ENCODE measurements around the gene DAGLA. TPM values are rescaled to one million over a fixed set of nuclear protein-coding genes. Genes with fewer than 3 reads are reported as not detected.

DAGLA gene
- total RNA-seq, 3 donors from 2014 or later = 2.4 to 4.5 (median 3.3) TPM

GRCh38 chr11:61792310-61793082 is 112.3 kb downstream of the DAGLA start, which contains the start of the genes FEN1 and TMEM258:
Gene FEN1 (plus strand): TSS chr11:61792911. CDS start chr11:61795362, 2,451 bp downstream.
Gene TMEM258 (minus strand): TSS chr11:61792599. CDS start chr11:61792558, 41 bp downstream.
- Histone ChIP-seq H3K27ac (peak within 1 kb of the TSS; percentile 94 to 97), H3K4me3 (peak within 1 kb of the TSS; percentile 74 to 89 (median 79)), H3K4me1 (no peaks in the 10 kb centered on the region), H3K36me3 (no peaks in the 10 kb centered on the region), H3K9me3 (no peaks in the 10 kb centered on the region), H3K27me3 (no peaks in the 10 kb centered on the region)
- DNase-seq (ENCODE audit: low spot score in 2 of 2) = peak; percentile 90 to 92
- intact Hi-C loops (cut with DNase I; ENCODE audit: low total_unique reads) = loop anchor here (10.0 kb wide), 1 partner anchor 292 kb away; no protein-coding TSS in a partner anchor
- peak; percentile 5 to 48 (median 21) for TF ChIP-seq CTCF (IDR thresholded peaks at IDR 0.05)
- peak; percentile 80 for TF ChIP-seq POLR2A (IDR thresholded peaks at IDR 0.05)
- peak; percentile 81 to 99 (median 92) for TF ChIP-seq POLR2AphosphoS5 (IDR thresholded peaks at IDR 0.05)

GRCh38 chr11:61793083-61793828 is 113.1 kb downstream of the DAGLA start:
- no peaks in the 10 kb centered on the region for H3K4me1 ChIP-seq
- TF ChIP-seq POLR2AphosphoS5 (IDR thresholded peaks at IDR 0.05) = no peak
- TF ChIP-seq POLR2A (IDR thresholded peaks at IDR 0.05) = no peak
- TF ChIP-seq CTCF (IDR thresholded peaks at IDR 0.05) = no peak
- intact Hi-C loops (cut with DNase I; ENCODE audit: low total_unique reads) = loop anchor here (10.0 kb wide), 1 partner anchor 292 kb away; no protein-coding TSS in a partner anchor
- peak overlapping the region; percentile 74 to 89 (median 79) for H3K4me3 ChIP-seq
- DNase-seq (ENCODE audit: low spot score in 2 of 2) = no peak
- H3K36me3 ChIP-seq = no peaks in the 10 kb centered on the region
- H3K27ac ChIP-seq = peak overlapping the region; percentile 94 to 97
- H3K9me3 ChIP-seq = no peaks in the 10 kb centered on the region
- no peaks in the 10 kb centered on the region for H3K27me3 ChIP-seq

- no peaks in the 10 kb centered on the region for H3K4me1 ChIP-seq
- TF ChIP-seq CTCF (IDR thresholded peaks at IDR 0.05) = no peak
- no peak for TF ChIP-seq POLR2A (IDR thresholded peaks at IDR 0.05)
- no peak for TF ChIP-seq POLR2AphosphoS5 (IDR thresholded peaks at IDR 0.05)
- peak overlapping the region in 1 of 3 donors; percentile 89 for H3K4me3 ChIP-seq
- no peak overlapping the region for H3K27ac ChIP-seq
- no peak for DNase-seq (ENCODE audit: low spot score in 2 of 2)
- H3K36me3 ChIP-seq = no peaks in the 10 kb centered on the region
- intact Hi-C loops (cut with DNase I; ENCODE audit: low total_unique reads) = loop anchor here (10.0 kb wide), 1 partner anchor 291 kb away; no protein-coding TSS in a partner anchor
- H3K27me3 ChIP-seq = no peaks in the 10 kb centered on the region
- no peaks in the 10 kb centered on the region for H3K9me3 ChIP-seq
Observed at GRCh38 chr11:61793829-61794204, 113.6 kb downstream of the DAGLA start.

GRCh38 chr11:61794579-61794978 is 114.4 kb downstream of the DAGLA start:
- intact Hi-C loops (cut with DNase I; ENCODE audit: low total_unique reads) = loop anchor here (10.0 kb wide), 1 partner anchor 290 kb away; no protein-coding TSS in a partner anchor

More at GRCh38 chr11:61794579-61794978, 114.4 kb downstream of the DAGLA start:
- no peaks in the 10 kb centered on the region for H3K36me3 ChIP-seq
- H3K9me3 ChIP-seq = no peaks in the 10 kb centered on the region
- TF ChIP-seq POLR2AphosphoS5 (IDR thresholded peaks at IDR 0.05) (no peak), CTCF (IDR thresholded peaks at IDR 0.05) (no peak), POLR2A (IDR thresholded peaks at IDR 0.05) (no peak)
- no peak for DNase-seq (ENCODE audit: low spot score in 2 of 2)
- no peaks in the 10 kb centered on the region for H3K27me3 ChIP-seq
- no peak overlapping the region for H3K4me3 ChIP-seq
- H3K27ac ChIP-seq = no peak overlapping the region
- no peaks in the 10 kb centered on the region for H3K4me1 ChIP-seq
